Measurements from ENCODE around the gene STX1B.

STX1B gene

DNA sequence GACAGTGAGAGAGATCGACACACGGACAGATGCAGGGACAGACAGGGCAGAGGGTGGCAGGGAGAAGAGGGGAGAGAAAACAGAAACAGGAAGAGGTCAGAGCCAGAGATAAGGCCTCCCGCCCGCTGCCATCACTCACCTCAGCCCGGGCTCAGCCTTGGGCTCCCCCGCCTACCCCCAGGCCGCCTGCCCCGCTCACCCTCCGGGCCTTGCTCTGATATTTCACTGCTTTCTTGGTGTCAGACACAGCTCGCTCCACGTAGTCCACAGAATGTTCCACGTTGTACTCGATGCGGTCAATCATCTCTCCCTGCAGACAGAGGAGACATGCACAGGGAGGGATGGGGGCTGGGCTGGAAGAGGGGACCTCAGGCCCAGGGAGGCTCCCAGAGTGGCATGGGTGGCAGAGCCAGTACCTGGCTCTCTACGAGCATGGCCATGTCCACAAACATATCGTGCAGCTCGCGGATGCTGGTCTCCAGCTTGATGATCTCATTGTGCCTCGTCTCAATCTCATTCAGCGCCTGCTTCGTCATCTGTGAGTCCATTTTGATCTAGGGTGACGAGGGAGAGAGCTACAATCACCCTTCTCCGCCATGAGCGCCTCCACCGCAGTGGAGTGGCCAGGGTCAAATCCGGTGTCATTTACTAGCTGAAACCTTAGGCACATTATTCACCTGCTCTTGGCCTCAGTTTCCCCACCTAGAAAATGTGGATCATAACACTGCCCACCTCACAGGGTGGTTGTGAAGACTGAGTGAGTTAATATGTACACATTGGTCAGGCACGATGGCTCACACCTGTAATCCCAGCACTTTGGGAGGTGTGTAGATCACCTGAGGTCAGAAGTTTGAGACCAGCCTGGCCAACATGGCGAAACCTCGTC is 17.3 kb downstream of the STX1B start:
- Histone ChIP-seq H3K36me3 (ENCODE audit: insufficient read depth, insufficient read length, low read length) (peaks cover 6% of the 10 kb centered on the region), H3K4me1 (ENCODE audit: insufficient read depth, insufficient read length) (peaks cover 8% of the 10 kb centered on the region), H3K9me3 (ENCODE audit: insufficient read depth, low read length) (no peaks in the 10 kb centered on the region), H3K4me3 (ENCODE audit: insufficient read length, low read depth) (no peak overlapping the region), H3K9ac (ENCODE audit: insufficient read length, low read depth) (no peak overlapping the region), H3K27me3 (ENCODE audit: insufficient read depth, insufficient read length) (no peaks in the 10 kb centered on the region)
- DNase-seq (ENCODE audit: low read depth, low spot score) = no peak
- TF ChIP-seq SUZ12 (IDR thresholded peaks at IDR 0.05; ENCODE audit: extremely low read depth, insufficient read depth, insufficient read length) = no peak
- TF ChIP-seq YY1 (IDR thresholded peaks at IDR 0.05; ENCODE audit: insufficient read depth, insufficient read length) = no peak
- no peak for TF ChIP-seq ZNF274 (IDR thresholded peaks at IDR 0.05; ENCODE audit: low read depth, low read length)

GRCh38 chr16:30992276-30992780 is 18.1 kb downstream of the STX1B start:
- no peak for DNase-seq (ENCODE audit: low read depth, low spot score)
- Histone ChIP-seq H3K4me3 (ENCODE audit: insufficient read length, low read depth) (no peak overlapping the region), H3K9ac (ENCODE audit: insufficient read length, low read depth) (no peak overlapping the region), H3K4me1 (ENCODE audit: insufficient read depth, insufficient read length) (peaks cover 8% of the 10 kb centered on the region), H3K27me3 (ENCODE audit: insufficient read depth, insufficient read length) (no peaks in the 10 kb centered on the region), H3K36me3 (ENCODE audit: insufficient read depth, insufficient read length, low read length) (peaks cover 14% of the 10 kb centered on the region), H3K9me3 (ENCODE audit: insufficient read depth, low read length) (no peaks in the 10 kb centered on the region)
- TF ChIP-seq ZNF274 (IDR thresholded peaks at IDR 0.05; ENCODE audit: low read depth, low read length) (no peak), YY1 (IDR thresholded peaks at IDR 0.05; ENCODE audit: insufficient read depth, insufficient read length) (no peak), SUZ12 (IDR thresholded peaks at IDR 0.05; ENCODE audit: extremely low read depth, insufficient read depth, insufficient read length) (no peak)

DNA sequence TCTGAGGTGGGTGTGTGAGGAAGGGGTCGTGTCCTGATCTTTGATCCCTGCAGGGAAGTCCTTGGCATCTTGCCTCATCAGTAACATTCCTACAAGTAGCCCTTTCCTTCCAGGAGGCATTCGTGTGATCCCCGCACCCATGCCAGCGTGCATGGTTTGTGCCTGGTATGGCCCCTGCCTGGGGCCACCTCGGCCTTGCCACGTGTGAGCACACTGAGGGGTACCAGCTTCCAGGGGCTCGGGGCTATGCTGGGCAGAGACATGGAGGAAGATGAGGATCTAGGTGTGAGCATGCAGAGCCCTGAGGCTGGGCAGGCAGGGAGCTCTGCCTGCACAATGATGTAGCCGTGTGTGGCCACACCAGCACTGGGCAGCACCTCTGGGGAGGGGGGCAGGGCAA is 19.4 kb downstream of the STX1B start:
- DNase-seq (ENCODE audit: low read depth, low spot score) = no peak
- H3K4me3 ChIP-seq (ENCODE audit: insufficient read length, low read depth) = no peak overlapping the region
- H3K4me1 ChIP-seq (ENCODE audit: insufficient read depth, insufficient read length) = peaks cover 13% of the 10 kb centered on the region
- peaks cover 25% of the 10 kb centered on the region for H3K36me3 ChIP-seq (ENCODE audit: insufficient read depth, insufficient read length, low read length)
- no peak overlapping the region for H3K9ac ChIP-seq (ENCODE audit: insufficient read length, low read depth)
- no peak for TF ChIP-seq SUZ12 (IDR thresholded peaks at IDR 0.05; ENCODE audit: extremely low read depth, insufficient read depth, insufficient read length)
- no peak for TF ChIP-seq YY1 (IDR thresholded peaks at IDR 0.05; ENCODE audit: insufficient read depth, insufficient read length)
- no peak for TF ChIP-seq ZNF274 (IDR thresholded peaks at IDR 0.05; ENCODE audit: low read depth, low read length)
- no peaks in the 10 kb centered on the region for H3K27me3 ChIP-seq (ENCODE audit: insufficient read depth, insufficient read length)
- H3K9me3 ChIP-seq (ENCODE audit: insufficient read depth, low read length) = no peaks in the 10 kb centered on the region

DNA sequence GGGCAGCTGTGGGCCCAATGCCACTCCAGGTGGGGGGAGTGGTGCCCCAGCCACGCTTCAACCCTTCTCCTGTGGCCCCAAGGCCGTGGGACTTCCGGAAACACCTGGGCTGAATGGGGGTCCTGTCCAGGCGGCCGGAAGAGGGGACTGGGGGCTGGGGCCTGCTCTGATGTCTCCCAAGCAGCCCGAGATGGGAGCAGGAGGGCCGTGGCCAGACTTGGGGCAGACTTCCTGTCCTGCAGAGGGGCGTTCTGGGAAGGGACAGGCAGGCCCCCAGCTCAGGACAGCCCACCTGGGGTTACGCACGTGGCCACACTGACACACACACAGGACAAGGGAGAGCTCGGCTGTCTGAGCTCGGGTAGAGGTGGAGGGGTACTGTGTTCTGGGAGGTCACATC is 20.3 kb downstream of the STX1B start:
- peaks cover 34% of the 10 kb centered on the region for H3K36me3 ChIP-seq (ENCODE audit: insufficient read depth, insufficient read length, low read length)
- DNase-seq (ENCODE audit: low read depth, low spot score) = no peak
- no peak for TF ChIP-seq YY1 (IDR thresholded peaks at IDR 0.05; ENCODE audit: insufficient read depth, insufficient read length)
- H3K9me3 ChIP-seq (ENCODE audit: insufficient read depth, low read length) = no peaks in the 10 kb centered on the region
- no peak overlapping the region for H3K4me3 ChIP-seq (ENCODE audit: insufficient read length, low read depth)
- peaks cover 23% of the 10 kb centered on the region for H3K4me1 ChIP-seq (ENCODE audit: insufficient read depth, insufficient read length)
- H3K27me3 ChIP-seq (ENCODE audit: insufficient read depth, insufficient read length) = no peaks in the 10 kb centered on the region
- H3K9ac ChIP-seq (ENCODE audit: insufficient read length, low read depth) = no peak overlapping the region

GRCh38 chr16:30989469-30990047 is 20.9 kb downstream of the STX1B start:
- DNase-seq (ENCODE audit: low read depth, low spot score) = no peak
- TF ChIP-seq ZNF274 (IDR thresholded peaks at IDR 0.05; ENCODE audit: low read depth, low read length) (no peak), YY1 (IDR thresholded peaks at IDR 0.05; ENCODE audit: insufficient read depth, insufficient read length) (no peak), SUZ12 (IDR thresholded peaks at IDR 0.05; ENCODE audit: extremely low read depth, insufficient read depth, insufficient read length) (no peak)

DNA sequence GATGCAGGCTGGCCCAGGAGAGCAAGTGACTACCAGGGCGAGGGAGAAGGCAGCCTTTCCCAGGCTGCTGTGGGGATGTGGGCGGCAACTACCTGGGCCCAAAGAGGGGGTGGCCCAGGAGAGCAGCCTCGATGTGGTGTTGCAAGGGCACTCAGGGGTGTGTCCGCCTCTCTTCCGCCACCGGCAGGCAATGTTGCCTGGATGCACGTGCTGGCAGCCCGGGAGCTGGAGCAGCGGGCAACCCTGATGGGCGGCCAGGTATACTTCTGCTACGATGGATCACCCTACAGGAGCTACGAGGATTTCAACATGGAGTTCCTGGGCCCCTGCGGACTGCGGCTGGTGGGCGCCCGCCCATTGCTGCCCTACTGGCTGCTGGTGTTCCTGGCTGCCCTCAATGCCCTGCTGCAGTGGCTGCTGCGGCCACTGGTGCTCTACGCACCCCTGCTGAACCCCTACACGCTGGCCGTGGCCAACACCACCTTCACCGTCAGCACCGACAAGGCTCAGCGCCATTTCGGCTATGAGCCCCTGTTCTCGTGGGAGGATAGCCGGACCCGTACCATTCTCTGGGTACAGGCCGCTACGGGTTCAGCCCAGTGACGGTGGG is 22.8 kb downstream of the STX1B start:
- Histone ChIP-seq H3K4me3 (ENCODE audit: insufficient read length, low read depth) (no peak overlapping the region), H3K4me1 (ENCODE audit: insufficient read depth, insufficient read length) (peaks cover 21% of the 10 kb centered on the region), H3K27me3 (ENCODE audit: insufficient read depth, insufficient read length) (no peaks in the 10 kb centered on the region), H3K9ac (ENCODE audit: insufficient read length, low read depth) (no peak overlapping the region), H3K36me3 (ENCODE audit: insufficient read depth, insufficient read length, low read length) (peaks cover 56% of the 10 kb centered on the region), H3K9me3 (ENCODE audit: insufficient read depth, low read length) (no peaks in the 10 kb centered on the region)
- no peak for DNase-seq (ENCODE audit: low read depth, low spot score)
- no peak for TF ChIP-seq SUZ12 (IDR thresholded peaks at IDR 0.05; ENCODE audit: extremely low read depth, insufficient read depth, insufficient read length)
- no peak for TF ChIP-seq YY1 (IDR thresholded peaks at IDR 0.05; ENCODE audit: insufficient read depth, insufficient read length)
- no peak for TF ChIP-seq ZNF274 (IDR thresholded peaks at IDR 0.05; ENCODE audit: low read depth, low read length)

More at GRCh38 chr16:30989469-30990047, 20.9 kb downstream of the STX1B start:
- no peaks in the 10 kb centered on the region for H3K27me3 ChIP-seq (ENCODE audit: insufficient read depth, insufficient read length)
- no peaks in the 10 kb centered on the region for H3K9me3 ChIP-seq (ENCODE audit: insufficient read depth, low read length)
- H3K36me3 ChIP-seq (ENCODE audit: insufficient read depth, insufficient read length, low read length) = peaks cover 37% of the 10 kb centered on the region
- peaks cover 26% of the 10 kb centered on the region for H3K4me1 ChIP-seq (ENCODE audit: insufficient read depth, insufficient read length)
- H3K9ac ChIP-seq (ENCODE audit: insufficient read length, low read depth) = no peak overlapping the region
- no peak overlapping the region for H3K4me3 ChIP-seq (ENCODE audit: insufficient read length, low read depth)
